KMS-11 (cell line): ENCODE measurements around the gene KCNG1.

ENCODE experiments used
- H2AFZ ChIP-seq: fragments of 200-600 bp; sonication (generic); 2 replicates; pipeline ENCODE4 v1.6.1; 2016; ENCODE audit warnings: antibody characterized with exemption, mixed run types, low read depth
- H3K27ac ChIP-seq: fragments of 200-600 bp; sonication (generic); 2 replicates; pipeline ENCODE4 v1.6.1; 2016; ENCODE audit warnings: mild to moderate bottlenecking, mixed run types
- H3K27me3 ChIP-seq: fragments of 200-600 bp; sonication (generic); 2 replicates; pipeline ENCODE4 v1.6.1; 2017; ENCODE audit warnings: mild to moderate bottlenecking, low read depth, mixed run types, moderate library complexity; ENCODE audit not compliant: insufficient read depth
- H3K36me3 ChIP-seq: fragments of 200-600 bp; sonication (generic); 2 replicates; pipeline ENCODE4 v1.6.1; 2017; ENCODE audit warnings: mild to moderate bottlenecking, mixed run types; ENCODE audit not compliant: insufficient read depth
- H3K4me1 ChIP-seq: fragments of 200-600 bp; sonication (generic); 2 replicates; pipeline ENCODE4 v1.6.1; 2016; ENCODE audit warnings: mild to moderate bottlenecking, low read depth, mixed run types; ENCODE audit not compliant: poor library complexity, severe bottlenecking
- H3K4me2 ChIP-seq: fragments of 200-600 bp; sonication (generic); 2 replicates; pipeline ENCODE4 v1.7.0; 2016; ENCODE audit warnings: mild to moderate bottlenecking, mixed run types
- H3K4me3 ChIP-seq: fragments of 200-600 bp; sonication (generic); IDR thresholded peaks from 2 replicates; pipeline ENCODE4 v1.6.1; 2017; ENCODE audit warnings: low read depth, low read length, mixed read lengths; ENCODE audit not compliant: insufficient read depth
- H3K79me2 ChIP-seq: fragments of 200-600 bp; sonication (generic); 2 replicates; pipeline ENCODE4 v1.6.1; 2016; ENCODE audit warnings: low read depth, mixed run types; ENCODE audit not compliant: insufficient read depth
- H3K9ac ChIP-seq: fragments of 200-600 bp; sonication (generic); 2 replicates; pipeline ENCODE4 v1.6.1; 2016; ENCODE audit warnings: mild to moderate bottlenecking, mixed run types
- H4K20me1 ChIP-seq: fragments of 200-600 bp; sonication (generic); 2 replicates; pipeline ENCODE4 v1.6.1; 2016; ENCODE audit warnings: mild to moderate bottlenecking, mixed run types; ENCODE audit not compliant: insufficient read depth
- TF ChIP-seq, protein P1 (sequence below): fragments of 200-600 bp; sonication (generic); conservative IDR thresholded peaks from 2 replicates; pipeline ENCODE4 v1.6.1; 2017; ENCODE audit warnings: low read depth, mild to moderate bottlenecking, antibody characterized with exemption, low read length, moderate library complexity, mixed read lengths

Gene KCNG1

GRCh38 chr20:51004781-51005180, 18.1 kb downstream of the KCNG1 start:
- Histone ChIP-seq H4K20me1 (no peaks in the 10 kb centered on the region), H3K79me2 (no peaks in the 10 kb centered on the region), H3K4me1 (no peaks in the 10 kb centered on the region), H3K27ac (no peak overlapping the region), H2AFZ (no peak overlapping the region), H3K36me3 (no peaks in the 10 kb centered on the region), H3K4me3 (no peak overlapping the region), H3K9ac (no peak overlapping the region), H3K27me3 (no peaks in the 10 kb centered on the region), H3K4me2 (no peak overlapping the region)
- TF ChIP-seq, protein P1, sequence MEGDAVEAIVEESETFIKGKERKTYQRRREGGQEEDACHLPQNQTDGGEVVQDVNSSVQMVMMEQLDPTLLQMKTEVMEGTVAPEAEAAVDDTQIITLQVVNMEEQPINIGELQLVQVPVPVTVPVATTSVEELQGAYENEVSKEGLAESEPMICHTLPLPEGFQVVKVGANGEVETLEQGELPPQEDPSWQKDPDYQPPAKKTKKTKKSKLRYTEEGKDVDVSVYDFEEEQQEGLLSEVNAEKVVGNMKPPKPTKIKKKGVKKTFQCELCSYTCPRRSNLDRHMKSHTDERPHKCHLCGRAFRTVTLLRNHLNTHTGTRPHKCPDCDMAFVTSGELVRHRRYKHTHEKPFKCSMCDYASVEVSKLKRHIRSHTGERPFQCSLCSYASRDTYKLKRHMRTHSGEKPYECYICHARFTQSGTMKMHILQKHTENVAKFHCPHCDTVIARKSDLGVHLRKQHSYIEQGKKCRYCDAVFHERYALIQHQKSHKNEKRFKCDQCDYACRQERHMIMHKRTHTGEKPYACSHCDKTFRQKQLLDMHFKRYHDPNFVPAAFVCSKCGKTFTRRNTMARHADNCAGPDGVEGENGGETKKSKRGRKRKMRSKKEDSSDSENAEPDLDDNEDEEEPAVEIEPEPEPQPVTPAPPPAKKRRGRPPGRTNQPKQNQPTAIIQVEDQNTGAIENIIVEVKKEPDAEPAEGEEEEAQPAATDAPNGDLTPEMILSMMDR = no peak

DNA sequence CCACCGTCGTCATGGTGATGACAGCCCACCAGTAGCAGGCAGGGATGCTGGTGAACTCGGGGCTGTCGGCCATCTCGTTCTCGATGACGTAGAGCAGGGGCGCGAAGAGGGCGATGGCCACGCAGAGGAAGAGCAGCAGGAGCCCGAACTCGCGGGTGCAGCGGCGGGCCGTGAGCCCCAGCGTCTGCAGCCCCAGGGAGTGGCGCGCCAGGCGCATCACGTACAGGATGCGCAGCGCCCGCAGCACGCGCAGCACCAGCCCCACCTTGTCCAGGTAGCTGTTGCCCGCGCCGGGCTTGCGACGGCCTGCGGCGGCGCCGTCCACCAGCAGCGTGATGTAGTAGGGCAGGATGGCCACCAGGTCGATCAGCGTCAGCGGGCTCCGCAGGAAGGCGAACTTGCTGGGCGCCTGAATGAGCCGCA, 18.6 kb downstream of the KCNG1 start:
- H3K27me3 ChIP-seq = no peaks in the 10 kb centered on the region
- H4K20me1 ChIP-seq = no peaks in the 10 kb centered on the region
- TF ChIP-seq, protein P1 = no peak
- no peaks in the 10 kb centered on the region for H3K79me2 ChIP-seq
- no peak overlapping the region for H3K27ac ChIP-seq
- H2AFZ ChIP-seq = no peak overlapping the region
- H3K4me3 ChIP-seq = no peak overlapping the region
- no peak overlapping the region for H3K9ac ChIP-seq
- no peak overlapping the region for H3K4me2 ChIP-seq
- no peaks in the 10 kb centered on the region for H3K36me3 ChIP-seq
- H3K4me1 ChIP-seq = no peaks in the 10 kb centered on the region

DNA sequence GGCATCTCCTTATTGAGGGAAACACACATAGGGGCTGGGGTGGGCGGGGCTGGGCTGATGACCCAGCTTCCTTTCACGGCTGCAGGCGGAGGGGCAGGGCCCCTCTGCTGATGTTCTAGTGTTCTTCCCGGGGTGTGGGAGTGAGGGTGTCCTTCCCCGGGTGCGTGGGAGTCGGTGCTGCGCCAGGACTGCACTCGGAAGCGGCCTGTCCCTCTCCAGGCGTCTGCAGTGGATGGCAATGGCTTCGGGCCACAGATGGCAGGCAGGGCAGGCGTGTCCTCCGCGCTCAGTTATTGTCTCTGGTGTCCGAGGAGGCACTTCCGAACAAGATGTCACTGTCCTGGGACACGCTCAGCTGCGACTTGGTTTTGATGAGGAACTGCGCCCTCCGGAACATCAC, 19.2 kb downstream of the KCNG1 start:
- Histone ChIP-seq H3K4me2 (no peak overlapping the region), H3K27ac (no peak overlapping the region), H3K4me1 (no peaks in the 10 kb centered on the region), H3K4me3 (no peak overlapping the region), H3K9ac (no peak overlapping the region), H3K36me3 (no peaks in the 10 kb centered on the region), H4K20me1 (no peaks in the 10 kb centered on the region), H2AFZ (no peak overlapping the region), H3K79me2 (no peaks in the 10 kb centered on the region), H3K27me3 (no peaks in the 10 kb centered on the region)
- TF ChIP-seq, protein P1 = no peak

GRCh38 chr20:51002633-51003032, 20.3 kb downstream of the KCNG1 start:
- H3K4me1 ChIP-seq = no peaks in the 10 kb centered on the region
- H3K9ac ChIP-seq = no peak overlapping the region
- H4K20me1 ChIP-seq = no peaks in the 10 kb centered on the region
- no peak overlapping the region for H3K4me3 ChIP-seq
- TF ChIP-seq, protein P1 = no peak
- H3K36me3 ChIP-seq = no peaks in the 10 kb centered on the region
- no peak overlapping the region for H3K27ac ChIP-seq
- no peak overlapping the region for H3K4me2 ChIP-seq
- no peak overlapping the region for H2AFZ ChIP-seq
- no peaks in the 10 kb centered on the region for H3K79me2 ChIP-seq
- H3K27me3 ChIP-seq = no peaks in the 10 kb centered on the region
